H1 (cell line): Measurements from ENCODE around the gene PARD3. TPM values are rescaled to one million over a fixed set of nuclear protein-coding genes. Genes with fewer than 3 reads are reported as not detected.

Experiments used
- CBX5 ChIP-seq: fragments of 300-800, 300-1000 bp; sonication (generic); IDR thresholded peaks from 2 replicates; pipeline ENCODE4 v1.7.1; 2016; ENCODE audit warnings: antibody characterized with exemption, low read length, low read depth
- polyA plus RNA-seq, 7 experiments: library from polyadenylated mRNA; depleted of rRNA in 3 of 7; stranded (reverse) in 5 of 7; unstranded in 2 of 7; fragments of >200 nt in 5 of 7; fragments of 200-250 nt in 2 of 7; gene quantifications; 1 replicate in 5 of 7; 2 replicates in 1 of 7; 4 replicates in 1 of 7; pipeline versions ENCODE4 v1.2.1 to v1.2.3, GENCODE V29; 2011 to 2013; ENCODE audit warnings: missing spikeins in 2 of 7, mixed read lengths in 2 of 7
- total RNA-seq: library from RNA; stranded (reverse); fragmentation: NEBNext Ultra II Directional; extraction: Animal tissue kit (Norgen Biotek cat#: 25700); gene quantifications from 2 replicates; pipeline ENCODE4 v1.2.1, GENCODE V29; 2021

Gene PARD3
- total and polyA plus RNA-seq, 2 of the 8 experiments (the other 6 are each of a cell fraction or from before 2014, with no cell fraction given): 19.7 to 49.1 TPM

DNA sequence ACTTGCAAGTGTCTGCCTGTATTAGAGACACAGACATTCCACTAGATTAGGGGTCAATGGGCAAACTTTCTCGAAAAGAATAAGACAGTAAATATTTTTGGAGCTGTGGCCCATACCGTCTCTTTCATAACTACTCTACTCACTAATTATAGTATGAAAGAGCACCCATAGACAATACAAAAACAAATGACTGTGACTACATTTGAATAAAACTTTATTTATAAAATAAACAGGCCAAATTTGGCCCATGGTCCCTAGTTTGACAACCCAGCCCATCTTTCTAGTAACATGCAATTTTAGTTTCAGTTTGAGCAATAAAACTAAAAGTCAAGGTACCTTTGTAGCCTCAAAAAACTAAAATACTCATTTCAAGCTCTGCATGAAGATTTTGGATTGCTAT lies 294.6 kb downstream of the PARD3 start (continued):
- no peak for TF ChIP-seq CBX5
